ENCODE data around the gene DRAM2. TPM values are rescaled to one million over a fixed set of nuclear protein-coding genes. Genes with fewer than 3 reads are reported as not detected.

Gene DRAM2
- total and polyA plus RNA-seq, 9 of the 15 experiments (the other 6 are each of a cell fraction or from before 2014, with no cell fraction given): 29.0 to 161 (median 53.5) TPM

DNA sequence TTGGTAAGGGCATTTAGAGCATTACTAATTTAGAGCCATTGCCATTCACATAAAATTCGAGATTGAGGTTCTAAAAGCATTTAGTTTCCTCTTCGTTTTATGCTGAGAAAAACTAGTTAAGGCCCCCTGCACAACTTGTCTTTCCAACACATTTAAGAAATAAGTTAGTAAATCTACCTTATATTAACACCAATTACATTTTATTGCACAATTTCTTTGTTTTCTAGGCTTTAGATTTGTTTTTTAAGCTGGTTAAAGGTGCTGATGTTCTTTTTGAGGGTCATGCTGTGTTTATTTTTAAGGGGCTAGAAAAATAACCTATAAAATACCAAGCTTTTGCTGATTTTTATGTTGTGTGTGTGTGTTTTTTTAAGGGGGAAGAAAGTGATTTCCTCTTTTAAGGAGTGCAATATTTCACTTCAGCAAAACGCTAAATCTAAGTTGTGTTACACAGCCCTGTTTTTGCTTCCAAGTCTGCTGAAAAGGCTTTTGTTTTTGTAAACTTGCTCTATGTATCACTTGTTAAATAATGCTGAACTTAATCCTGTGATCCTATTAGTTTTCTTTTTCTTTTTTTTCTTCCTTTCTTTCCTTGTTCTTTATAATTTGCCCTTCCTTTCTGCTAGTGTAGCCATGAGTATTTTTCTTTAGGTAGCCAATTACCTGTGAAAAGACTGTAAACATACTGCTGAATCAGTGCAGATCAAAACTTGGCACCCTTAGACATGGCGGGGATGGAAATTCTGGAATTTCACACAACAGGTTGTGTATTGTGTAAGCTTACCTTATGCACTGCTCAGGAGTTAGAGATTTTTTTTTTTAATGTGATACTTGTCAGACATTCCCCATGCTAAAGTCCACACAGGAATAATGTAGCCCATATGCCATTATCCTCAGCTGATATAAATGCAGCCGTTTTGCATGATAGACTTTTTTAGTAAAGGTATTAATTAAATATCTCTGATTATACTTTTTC, 1.6 kb upstream of the DRAM2 start (continued):
- no peak for TF ChIP-seq YY1 (IDR thresholded peaks at IDR 0.05; ENCODE audit: borderline replicate concordance in 1 of 3, control insufficient read depth in 1 of 3, extremely low read depth in 1 of 3, insufficient read depth in 3 of 3, insufficient read length in 1 of 3, insufficient replicate concordance in 2 of 3, low read depth in 1 of 3, low read length in 2 of 3)
- TF ChIP-seq FOXK1 (CRISPR knock-in tag; IDR thresholded peaks at IDR 0.05; ENCODE audit: borderline replicate concordance): no peak
- TF ChIP-seq DMBX1 (CRISPR knock-in tag; IDR thresholded peaks at IDR 0.05; ENCODE audit: borderline replicate concordance): no peak
- no peak for TF ChIP-seq ZNF79 (CRISPR knock-in tag; IDR thresholded peaks at IDR 0.05; ENCODE audit: low read depth)
- TF ChIP-seq, protein P1, sequence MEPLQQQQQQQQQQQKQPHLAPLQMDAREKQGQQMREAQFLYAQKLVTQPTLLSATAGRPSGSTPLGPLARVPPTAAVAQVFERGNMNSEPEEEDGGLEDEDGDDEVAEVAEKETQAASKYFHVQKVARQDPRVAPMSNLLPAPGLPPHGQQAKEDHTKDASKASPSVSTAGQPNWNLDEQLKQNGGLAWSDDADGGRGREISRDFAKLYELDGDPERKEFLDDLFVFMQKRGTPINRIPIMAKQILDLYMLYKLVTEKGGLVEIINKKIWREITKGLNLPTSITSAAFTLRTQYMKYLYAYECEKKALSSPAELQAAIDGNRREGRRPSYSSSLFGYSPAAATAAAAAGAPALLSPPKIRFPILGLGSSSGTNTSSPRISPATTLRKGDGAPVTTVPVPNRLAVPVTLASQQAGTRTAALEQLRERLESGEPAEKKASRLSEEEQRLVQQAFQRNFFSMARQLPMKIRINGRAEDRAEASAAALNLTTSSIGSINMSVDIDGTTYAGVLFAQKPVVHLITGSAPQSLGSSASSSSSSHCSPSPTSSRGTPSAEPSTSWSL (CRISPR knock-in tag; IDR thresholded peaks at IDR 0.05; ENCODE audit: borderline replicate concordance): no peak
- no peak for TF ChIP-seq ZNF197 (CRISPR knock-in tag; IDR thresholded peaks at IDR 0.05; ENCODE audit: low read depth)
- TF ChIP-seq ELF1 (tag; IDR thresholded peaks at IDR 0.05): 0 out of 2 replicates have a peak, but pooled peaks have one; percentile 15
- TF ChIP-seq, protein P2, sequence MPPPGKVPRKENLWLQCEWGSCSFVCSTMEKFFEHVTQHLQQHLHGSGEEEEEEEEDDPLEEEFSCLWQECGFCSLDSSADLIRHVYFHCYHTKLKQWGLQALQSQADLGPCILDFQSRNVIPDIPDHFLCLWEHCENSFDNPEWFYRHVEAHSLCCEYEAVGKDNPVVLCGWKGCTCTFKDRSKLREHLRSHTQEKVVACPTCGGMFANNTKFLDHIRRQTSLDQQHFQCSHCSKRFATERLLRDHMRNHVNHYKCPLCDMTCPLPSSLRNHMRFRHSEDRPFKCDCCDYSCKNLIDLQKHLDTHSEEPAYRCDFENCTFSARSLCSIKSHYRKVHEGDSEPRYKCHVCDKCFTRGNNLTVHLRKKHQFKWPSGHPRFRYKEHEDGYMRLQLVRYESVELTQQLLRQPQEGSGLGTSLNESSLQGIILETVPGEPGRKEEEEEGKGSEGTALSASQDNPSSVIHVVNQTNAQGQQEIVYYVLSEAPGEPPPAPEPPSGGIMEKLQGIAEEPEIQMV (tag; conservative IDR thresholded peaks at IDR 0.05; ENCODE audit: low read depth): no peak
- no peak for TF ChIP-seq EGR1 (conservative IDR thresholded peaks at IDR 0.05)
- no peak for TF ChIP-seq ARID1B (IDR thresholded peaks at IDR 0.05)
- no peak for TF ChIP-seq YBX1 (IDR thresholded peaks at IDR 0.05)
- no peak for TF ChIP-seq TAF9B (IDR thresholded peaks at IDR 0.05; ENCODE audit: partially characterized antibody)
- no peak for TF ChIP-seq TSC22D4 (tag; IDR thresholded peaks at IDR 0.05)
- TF ChIP-seq BACH1 (tag; IDR thresholded peaks at IDR 0.05): no peak

Measured in K562 (cell line).